SK-N-MC (cell line): ENCODE results near the gene KIRREL1.

Experiments used
- EZH2 ChIP-seq: fragments of 200-600 bp; sonication (generic); IDR thresholded peaks from one replicate; pipeline ENCODE4 v1.6.1; 2017; ENCODE audit warnings: antibody characterized with exemption
- POLR2AphosphoS5 ChIP-seq: IDR thresholded peaks from 2 replicates; pipeline ENCODE4 v1.6.1; 2012; ENCODE audit warnings: mild to moderate bottlenecking, low read depth, low read length, borderline replicate concordance

GRCh38 chr1:158011714-158012113 lies 18.3 kb downstream of the KIRREL1 start:
- TF ChIP-seq POLR2AphosphoS5 = no peak
- TF ChIP-seq EZH2 = no peak
